Stromal cell of bone marrow (primary cell): ENCODE data around the gene KDM6B.

Experiments
- DNase-seq: peaks from one replicate; pipeline ENCODE4 v3.0.0-alpha.2; 2012; ENCODE audit warnings: low read depth

Gene KDM6B

DNA sequence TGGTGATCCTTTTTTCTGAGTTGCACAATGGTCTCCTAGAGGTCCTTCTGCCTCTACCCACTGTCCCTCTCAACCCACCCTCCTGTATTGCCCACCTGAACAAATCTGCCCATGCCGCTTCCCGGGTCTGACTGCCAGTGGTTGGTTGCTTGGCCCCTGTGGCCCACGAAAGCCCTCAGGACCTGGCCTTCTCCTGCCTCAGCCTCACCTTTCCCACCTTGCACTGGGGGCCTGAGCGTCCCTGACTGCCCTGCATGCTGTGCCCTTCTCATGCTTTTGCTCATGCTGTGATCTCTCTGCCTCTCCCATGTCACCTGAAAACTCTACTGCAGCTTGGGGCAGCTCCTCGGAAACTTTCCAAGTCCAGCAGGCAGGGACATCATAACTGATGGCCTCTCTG, 13.8 kb upstream of the KDM6B start:
- DNase-seq = no peak

DNA sequence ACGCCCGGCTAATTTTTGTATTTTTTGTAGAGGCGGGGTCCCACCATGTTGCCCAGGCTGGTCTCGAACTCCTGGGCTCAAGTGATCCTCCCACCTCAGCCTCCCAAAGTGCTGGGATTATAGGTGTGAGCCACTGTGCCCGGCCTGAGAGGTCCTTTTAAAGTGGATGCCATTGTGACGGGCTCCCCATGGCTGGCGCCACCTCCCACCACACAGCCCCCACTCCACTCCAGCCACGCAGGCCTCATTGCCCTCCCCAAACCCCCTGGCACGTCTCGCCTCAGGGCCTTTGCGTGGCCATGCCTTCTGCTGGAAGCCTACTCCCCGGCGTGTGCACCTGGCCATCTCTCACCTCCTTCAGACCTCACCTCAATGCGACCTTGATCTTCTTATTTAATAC, 11.9 kb upstream of the KDM6B start:
- DNase-seq = no peak

DNA sequence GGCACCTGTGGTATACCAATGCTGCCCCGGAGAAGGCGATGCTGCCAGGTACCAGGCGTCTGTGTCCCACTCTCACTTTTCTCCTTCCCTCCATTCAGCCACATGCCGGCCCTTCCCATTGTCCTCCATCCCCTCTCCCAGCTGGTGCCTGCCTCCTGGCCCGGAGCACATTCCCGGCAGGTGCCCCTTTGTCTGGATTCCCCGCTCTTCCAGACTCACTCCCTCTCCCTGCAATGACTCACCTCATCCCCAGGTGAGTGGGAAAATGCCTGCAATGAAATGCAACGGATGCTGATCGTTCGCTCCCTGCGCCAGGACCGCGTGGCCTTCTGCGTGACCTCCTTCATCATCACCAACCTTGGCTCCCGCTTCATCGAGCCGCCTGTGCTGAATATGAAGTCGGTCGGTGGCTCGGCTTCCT, 10.4 kb upstream of the KDM6B start:
- no peak for DNase-seq

DNA sequence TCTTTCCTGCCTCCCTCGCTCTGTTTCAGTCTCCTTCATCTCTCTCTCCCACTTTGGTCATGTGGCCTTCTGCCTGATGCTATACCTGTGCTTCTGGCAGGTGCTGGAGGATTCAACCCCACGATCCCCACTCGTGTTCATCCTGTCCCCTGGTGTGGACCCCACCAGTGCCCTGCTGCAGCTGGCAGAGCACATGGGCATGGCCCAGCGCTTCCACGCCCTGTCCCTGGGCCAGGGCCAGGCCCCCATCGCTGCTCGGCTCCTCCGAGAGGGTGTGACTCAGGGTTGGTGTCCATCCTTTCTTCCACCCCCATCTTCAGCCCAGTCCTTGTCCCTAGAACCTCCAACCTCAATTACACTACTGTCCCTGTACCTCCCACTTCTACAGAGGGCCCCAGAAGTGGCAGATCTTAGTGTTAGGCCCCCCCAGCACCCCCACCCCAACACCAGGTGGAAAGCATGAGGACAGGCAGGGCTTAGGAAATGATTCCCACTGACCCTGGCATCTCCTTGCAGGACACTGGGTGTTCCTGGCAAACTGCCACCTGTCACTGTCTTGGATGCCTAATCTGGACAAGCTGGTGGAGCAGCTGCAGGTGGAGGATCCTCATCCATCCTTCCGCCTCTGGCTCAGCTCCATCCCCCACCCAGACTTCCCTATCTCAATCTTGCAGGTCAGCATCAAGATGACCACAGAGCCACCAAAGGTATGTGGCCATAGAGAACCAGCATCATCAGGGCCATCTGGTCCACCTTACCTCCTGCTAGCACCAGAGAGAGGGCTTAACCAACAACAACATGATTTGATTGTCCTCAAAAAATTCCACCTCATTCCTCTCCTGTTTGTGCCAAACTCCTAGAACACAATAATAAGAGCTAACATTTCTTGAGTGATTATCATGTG, 9.7 kb upstream of the KDM6B start:
- no peak for DNase-seq

DNA sequence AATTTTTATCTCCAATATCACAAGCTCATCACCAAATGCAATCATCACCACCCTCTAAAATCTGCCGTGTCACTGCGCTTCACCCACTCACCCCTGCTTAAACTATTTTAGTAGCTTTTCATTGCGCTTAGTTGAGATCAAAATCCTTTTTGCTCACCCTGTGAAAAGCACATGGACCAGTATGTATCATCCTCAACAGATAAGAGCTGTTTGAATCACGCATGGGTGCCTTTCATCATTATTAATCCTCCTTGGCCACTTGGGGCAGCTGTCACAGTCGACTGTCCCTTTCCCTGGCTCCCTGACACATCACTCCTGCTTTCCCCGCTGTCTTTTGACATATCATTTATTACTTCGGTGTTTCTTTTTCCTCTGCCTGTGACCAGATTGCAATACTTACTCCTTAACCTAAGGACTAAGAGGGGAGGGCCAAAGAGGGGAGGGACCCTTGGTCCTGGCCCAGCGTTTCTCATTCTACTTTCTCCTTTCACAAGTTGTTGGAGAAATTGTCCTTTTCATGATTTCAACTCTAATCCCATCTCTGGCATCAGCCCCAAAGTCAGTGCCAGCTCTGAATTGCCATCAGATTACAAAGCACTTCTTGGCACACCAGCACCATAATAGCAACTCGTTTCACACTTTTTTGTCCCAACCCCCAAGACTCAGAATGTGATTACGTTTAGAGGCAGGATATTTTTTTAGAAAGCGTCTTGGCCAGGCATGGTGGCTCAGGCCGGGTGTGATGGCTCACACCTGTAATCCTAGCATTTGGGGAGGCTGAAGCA, 8.6 kb upstream of the KDM6B start:
- DNase-seq = no peak

DNA sequence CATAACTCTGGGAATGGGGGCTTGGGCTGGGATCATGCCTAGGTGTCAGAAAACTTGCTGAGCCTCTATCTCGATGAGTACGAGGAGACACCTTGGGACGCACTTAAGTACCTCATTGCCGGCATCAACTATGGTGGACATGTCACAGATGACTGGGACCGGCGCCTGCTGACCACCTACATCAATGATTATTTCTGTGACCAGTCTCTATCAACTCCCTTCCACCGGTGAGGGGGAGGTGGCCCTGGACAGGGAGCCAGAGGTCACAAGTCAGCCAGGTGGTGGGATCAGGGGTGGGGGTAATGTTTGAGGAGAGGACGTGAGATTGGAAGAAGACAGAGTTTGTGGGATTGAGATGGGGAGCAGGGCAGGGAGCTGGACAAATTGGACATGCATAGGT, 3.4 kb upstream of the KDM6B start:
- DNase-seq = no peak

DNA sequence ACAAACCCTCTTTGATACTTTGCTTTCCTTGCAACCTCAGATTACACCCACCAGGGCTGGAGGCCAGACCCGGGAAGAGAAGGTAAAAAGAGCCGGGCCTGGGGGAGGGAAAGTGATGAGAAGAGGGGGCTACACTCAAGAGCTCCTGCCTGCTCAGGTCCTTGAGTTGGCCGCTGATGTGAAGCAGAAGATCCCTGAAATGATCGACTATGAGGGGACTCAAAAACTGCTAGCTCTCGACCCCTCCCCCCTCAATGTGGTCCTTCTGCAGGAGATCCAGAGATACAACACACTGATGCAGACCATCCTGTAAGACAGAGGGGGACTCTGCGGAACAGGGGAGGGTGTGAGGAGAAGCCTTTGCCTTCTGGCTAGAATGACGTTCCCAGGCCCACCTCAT, 2.8 kb upstream of the KDM6B start:
- DNase-seq = no peak

DNA sequence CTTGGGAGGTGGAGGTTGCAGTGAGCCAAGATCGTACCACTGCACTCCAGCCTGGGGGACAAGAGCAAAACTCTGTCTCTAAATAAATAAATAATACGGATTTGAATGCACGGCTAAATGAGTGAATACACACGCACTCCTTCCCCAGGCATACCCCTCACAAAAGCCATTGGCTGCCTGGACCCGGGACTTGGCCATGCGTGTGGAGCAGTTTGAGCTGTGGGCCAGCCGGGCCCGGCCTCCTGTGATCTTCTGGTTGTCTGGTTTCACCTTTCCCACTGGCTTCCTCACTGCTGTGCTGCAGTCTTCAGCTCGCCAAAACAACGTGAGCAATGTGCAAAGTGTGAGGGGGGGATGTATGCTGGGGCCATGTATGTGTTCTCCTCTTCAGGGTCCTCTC, 1.6 kb upstream of the KDM6B start:
- DNase-seq = no peak

DNA sequence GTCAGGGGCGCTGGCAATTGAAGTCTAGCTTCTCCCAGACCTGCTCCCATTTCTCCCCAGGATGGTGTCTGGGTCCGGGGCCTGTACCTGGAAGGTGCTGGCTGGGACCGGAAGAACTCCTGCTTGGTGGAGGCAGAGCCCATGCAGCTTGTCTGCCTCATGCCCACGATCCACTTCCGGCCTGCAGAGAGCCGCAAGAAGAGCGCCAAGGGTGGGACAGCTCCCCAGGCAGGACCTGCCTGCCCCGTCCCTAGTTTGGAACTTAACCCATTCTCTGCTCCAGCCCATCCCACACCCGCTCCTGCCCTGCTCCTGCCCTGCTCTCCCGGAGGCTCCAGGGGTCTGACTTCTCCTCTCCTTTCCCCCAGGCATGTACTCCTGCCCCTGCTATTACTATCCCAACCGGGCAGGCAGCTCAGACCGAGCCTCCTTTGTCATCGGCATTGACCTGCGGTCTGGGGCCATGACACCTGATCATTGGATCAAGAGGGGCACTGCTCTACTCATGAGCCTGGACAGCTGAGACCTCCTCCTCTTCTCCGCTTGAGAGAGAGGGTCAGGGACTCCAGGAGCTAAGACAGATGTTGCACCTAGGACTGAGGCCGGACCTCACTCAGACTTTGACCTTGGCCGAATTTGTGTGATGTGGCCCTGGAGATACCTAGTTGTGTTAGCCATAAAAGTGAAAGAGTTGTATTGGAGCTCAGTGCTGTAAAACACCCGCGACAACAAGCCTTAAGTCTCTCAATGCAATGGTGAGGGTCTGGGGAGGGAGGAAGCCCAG, 814 bp upstream of the KDM6B start:
- DNase-seq = no peak

DNA sequence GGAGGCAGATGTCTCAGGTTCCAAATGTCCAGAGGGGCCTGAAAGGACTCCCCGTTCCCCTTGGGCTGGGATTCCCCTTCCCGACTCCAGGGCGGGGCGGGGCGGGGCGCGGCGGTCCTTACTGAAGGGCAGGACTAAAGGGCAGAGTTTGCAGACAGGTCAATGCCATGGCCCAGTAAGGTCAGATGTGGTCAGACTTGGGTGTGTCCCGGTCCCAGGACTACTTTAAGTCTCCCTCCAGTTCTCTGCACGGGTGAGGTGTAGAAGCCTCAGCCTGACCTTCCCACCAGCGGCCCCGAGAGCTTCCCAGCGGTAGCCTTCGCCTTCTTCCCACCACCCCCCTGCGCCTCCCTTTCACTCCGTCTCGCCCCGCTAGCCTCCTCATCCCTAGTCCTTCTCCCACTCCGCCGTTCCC, 532 bp downstream of the KDM6B start:
- DNase-seq = no peak

DNA sequence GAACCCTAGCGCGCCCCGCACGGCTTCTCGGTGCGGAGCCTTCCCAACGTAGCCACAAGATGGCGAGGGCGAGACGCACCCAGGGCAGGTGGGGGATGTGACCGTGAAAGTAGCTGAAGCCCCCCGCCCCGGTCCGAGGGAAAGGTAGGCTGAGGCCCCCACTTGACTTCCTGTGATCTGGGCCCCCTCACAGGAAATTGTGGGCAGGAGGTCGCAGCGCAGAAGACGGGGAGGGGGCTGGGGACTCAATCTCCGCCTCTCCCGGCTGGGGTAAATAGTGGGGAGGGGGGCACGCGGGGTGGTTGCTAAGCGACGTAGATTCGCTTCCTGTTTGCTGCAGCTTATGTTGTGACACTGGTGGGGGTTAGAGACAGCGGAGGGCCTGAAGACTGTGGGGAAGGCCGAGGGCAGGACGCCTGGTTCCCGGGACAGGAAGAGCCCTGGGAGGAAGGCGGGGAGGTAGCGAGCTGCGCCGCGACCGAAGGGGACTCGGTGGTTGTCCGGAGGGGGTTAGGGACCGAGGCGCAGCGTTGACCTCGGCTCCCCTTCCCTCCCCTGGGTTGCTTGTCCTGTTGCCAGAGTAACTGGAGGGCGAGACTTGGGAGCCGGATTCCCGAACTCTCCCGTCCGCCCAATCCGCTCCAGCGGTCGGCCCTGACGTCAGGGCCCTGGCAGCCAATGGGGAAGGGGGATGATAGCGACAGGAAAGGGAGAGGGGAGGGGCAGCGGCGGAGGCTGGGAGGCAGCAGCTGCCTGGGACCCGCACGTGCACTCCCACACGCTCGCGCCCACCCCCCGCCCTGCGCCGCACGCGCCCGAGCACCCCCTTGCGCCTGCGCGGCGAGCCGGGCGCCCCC, 1.2 kb downstream of the KDM6B start:
- DNase-seq = peak; percentile 98

DNA sequence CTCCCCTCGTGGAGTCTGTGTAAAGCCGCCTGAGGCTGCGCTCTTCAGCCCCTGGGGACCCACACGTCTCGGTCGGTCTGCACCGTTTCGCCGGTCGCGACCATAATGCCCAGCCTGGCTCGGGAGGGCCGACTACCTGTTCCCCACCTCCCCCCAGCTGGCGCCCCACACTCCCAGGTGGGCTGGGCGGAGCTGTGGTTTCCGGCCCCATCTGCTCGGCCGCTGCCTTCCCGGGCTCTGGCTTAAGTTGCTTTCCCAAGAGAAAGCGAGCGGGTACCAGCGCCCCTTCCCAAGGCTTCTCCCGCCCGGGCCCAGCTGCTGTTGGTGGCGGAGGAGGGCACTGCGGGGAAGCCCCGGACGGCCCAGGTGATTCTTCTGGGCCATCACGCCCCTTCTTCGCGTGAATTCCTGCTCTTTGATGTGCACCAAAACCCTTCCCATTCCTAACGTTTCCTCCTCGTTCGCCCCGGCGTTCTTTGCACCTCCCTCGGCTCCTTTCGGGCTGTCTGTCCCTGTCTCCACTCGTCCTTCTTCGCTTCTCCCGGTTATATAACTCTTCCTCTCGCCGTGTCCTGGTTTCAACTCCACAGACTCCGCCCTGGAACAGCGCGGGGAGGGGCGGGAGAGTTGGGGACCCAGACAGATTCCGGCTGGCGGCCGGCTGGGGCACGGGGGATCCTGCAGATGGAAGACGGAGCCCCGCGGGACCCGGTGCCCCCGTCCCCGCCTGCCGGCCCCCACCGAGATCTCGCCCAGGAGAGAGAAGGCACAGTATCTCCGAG, 2.0 kb downstream of the KDM6B start:
- DNase-seq = peak; percentile 65

DNA sequence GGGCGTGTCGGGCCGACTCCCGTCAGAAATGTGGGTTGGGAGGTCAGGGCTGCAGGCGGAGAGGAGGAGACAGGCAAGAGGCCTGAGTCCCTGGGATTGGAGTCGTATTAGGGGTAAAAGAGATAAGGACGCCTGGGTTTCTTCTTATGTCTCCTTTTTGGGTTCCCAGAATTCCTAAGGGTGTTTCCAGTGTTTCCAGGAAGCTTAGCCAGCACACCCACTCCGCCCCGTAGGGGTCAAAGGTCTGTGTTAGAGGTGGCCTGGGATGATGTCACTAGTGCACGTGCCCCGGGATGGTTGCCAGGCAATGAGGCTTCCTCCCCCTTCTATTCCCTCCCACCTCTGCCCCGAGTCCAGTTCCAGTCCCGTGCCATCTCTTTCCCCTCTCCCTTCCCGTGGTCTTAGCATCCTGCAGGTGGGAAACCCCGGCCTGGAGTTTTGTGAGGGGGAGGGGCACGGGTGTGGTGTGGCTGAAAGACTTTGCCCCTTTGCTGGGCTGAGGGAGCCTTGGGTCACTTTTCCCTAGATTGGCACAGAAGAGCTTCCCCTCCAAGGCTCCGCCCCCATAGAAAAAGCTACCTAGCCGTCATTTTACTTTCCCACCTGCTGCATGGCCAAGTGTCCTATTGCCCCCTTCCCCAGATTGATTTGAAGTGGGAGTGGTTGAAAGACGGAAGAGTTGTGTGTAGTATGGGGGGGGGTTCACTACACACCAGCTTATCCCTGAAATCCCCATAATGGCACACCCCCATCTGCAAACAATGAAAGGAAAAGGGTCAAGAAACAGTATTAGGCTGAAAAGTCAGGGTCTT, 2.8 kb downstream of the KDM6B start:
- DNase-seq = peak; percentile 90

DNA sequence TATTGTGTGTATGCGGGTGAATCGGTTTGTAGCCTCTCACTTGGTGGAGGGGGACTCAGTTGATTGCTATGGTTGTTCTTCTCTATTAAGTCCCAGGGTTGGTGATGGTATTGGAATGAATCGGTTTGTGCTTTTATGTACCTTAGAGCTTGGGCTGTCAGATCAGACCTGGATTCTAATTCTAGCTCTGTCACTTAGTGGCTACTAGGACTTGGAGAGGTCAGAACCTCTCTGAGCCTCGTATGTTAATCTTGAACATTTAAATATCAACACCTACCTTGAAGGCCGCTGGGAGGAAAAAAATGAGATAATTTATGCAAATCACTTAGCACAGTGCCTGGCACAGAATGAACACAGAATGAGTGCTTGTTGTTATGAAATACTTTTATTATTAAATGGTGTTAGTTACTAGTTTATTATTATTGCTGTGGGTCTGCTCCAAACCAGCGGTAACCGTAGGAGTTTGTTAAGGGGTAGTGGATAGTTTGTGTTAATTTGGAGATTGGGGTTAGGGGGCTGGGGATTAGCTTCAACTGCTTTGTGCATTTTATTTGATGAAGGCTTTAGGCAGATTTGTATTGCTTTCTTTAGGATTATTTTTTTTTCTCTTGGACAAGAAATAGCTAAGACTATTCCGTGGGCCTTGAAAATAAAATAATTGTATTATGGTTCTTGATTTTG, 3.5 kb downstream of the KDM6B start:
- no peak for DNase-seq

DNA sequence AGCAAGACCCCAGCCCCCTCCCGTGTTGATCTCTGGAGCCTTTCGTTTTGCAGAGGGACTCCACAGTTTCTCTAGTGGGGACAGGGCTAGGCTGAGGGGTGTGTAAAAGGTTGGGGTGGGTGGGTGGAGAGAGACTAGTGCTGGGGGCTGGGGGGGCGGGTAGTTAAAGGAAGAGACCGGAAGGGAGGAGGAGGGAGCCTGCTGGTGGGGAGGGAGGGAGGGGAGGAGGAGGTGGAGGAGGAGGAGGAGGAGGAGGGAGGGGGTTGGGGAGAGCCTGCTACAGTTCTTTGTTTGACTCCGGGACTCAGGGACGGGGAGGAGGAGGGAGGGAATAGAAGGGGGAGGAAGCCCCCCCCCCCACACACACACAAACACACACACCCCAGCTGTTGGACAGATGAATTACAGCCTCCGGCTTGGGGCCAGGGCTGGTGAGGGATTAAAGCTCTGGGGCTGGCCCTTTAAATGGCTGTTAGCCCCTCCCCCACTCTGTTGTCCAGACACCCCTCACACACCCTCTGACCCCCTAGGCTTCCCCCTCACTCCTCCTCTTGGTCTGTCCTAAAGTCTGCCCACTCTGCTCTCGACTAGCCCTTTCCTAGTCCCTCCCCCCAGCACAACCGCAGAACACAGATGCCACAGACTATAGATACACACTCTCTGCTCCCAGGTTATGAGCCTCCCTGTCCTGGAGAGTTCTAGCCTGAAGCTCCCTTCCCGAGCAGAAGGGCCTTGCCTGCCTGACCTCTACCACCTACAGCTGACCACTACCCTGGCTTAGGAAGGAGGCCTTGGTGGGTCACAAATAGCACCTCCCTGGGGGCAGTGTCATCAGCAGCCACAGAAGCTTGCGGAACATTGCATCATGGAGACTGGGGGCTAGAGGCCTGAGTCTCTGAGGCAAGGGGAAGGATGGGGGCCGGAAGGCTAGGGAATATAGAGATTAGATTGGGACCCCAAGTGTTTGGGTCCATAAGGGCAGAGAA, 4.4 kb downstream of the KDM6B start:
- DNase-seq = no peak

DNA sequence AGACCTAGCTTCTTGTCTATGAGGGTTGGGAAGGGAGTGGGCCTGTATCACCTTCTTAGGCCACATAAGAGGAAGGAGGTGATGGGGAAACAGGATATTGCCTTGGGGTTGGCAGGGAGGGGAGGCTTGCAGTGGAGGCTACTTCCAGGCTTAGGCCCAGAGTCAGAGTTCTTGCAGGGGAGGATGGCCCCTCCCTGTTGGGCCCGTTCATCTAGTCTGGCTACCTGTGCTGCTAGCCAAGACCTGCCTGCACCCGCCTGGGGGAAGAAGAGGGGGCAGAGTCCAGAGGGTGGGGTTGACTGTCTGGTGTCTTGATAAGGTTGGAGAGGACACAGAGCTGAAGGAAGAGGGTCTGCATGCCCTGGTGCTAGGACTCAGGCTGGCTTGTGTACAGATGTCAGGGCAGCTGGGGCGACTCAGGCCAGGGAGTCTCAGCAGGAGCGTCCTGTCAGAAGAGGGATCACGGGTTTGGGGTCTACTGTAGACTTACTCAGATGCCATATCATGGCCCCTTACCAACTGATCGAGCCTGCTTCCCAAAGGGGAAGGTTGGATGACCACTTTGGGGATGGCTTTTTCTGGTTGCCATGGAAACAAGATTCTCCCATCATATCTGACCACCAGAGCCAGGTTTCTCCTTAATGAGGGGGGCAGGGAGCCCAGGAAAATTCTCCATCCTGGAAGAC, 5.3 kb downstream of the KDM6B start:
- no peak for DNase-seq

DNA sequence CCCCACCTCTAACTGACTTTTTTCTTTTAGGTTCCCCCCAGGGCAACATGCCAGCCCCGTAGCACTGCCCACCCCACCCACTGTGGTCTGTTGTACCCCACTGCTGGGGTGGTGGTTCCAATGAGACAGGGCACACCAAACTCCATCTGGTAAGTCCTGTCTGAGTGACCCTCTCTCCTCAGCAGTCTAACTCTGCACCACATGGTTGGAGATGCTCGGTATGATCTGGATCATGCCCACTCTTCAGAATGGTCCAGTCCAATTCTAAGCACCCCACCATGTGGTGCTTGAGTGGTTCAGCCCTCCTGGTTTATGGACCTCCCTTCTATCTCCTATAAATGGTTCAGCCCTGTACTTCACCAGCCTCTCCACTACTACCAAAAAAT, 5.9 kb downstream of the KDM6B start:
- no peak for DNase-seq

DNA sequence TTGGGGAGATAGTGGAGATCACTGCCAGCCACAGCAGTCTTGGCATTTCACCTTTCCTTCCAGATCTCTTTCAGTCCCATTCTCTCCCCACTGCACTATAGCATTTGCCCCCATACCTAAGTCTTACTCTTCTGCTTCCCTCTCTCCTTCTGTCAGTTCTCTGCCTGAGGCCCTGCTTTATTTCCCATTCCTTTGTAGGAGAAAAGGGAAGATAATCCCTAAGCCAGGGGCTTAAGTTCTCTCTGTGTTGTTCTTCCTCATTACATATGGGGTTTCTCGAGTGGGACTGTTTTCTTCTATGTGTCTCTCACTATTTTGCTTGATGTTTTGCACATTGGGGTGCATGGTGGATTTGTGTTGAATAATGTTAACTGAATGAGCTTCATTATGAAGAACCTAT, 6.4 kb downstream of the KDM6B start:
- no peak for DNase-seq
